A673 (cell line): ENCODE data around the gene ATP8A2. TPM values are rescaled to one million over a fixed set of nuclear protein-coding genes. Genes with fewer than 3 reads are reported as not detected.

Source experiments
- BruUV-seq: library from RNA; stranded (reverse); fragments of 400-500 nt; replicated peaks from 2 replicates; lab custom pipeline; 2021; lab: Mats Ljungman, UMichigan
- CTCF ChIA-PET: fragments of 300-600 bp; sonication (Branson Sonifier 250); formaldehyde crosslinking; loops from one replicate; lab custom pipeline; 2022; ENCODE audit warnings: antibody characterized with exemption; lab: Charles Lee
- POLR2A ChIA-PET: fragments of 300-600 bp; sonication (Branson Sonifier 250); formaldehyde crosslinking; loops from one replicate; lab custom pipeline; 2022; ENCODE audit warnings: antibody characterized with exemption; ENCODE audit not compliant: low non-redundant PET; lab: Charles Lee
- DNase-seq: peaks from one replicate; pipeline ENCODE4 v3.0.0-alpha.2; 2015; ENCODE audit warnings: low spot score
- H3K27ac ChIP-seq: fragments of 200-600 bp; sonication (generic); 2 replicates; pipeline ENCODE4 v1.5.1; 2016; ENCODE audit warnings: mixed run types, low read depth, mild to moderate bottlenecking, mixed read lengths, antibody characterized with exemption, low read length; ENCODE audit not compliant: poor library complexity, severe bottlenecking
- H3K27me3 ChIP-seq: fragments of 200-600 bp; sonication (generic); replicated peaks from 2 replicates; pipeline ENCODE4 v1.6.1; 2017; ENCODE audit warnings: mixed run types, low read depth, mild to moderate bottlenecking, mixed read lengths, antibody characterized with exemption, low read length; ENCODE audit not compliant: insufficient read depth, poor library complexity
- H3K36me3 ChIP-seq: fragments of 200-600 bp; sonication (generic); 2 replicates; pipeline ENCODE4 v1.6.1; 2016; ENCODE audit warnings: mixed run types, mild to moderate bottlenecking, mixed read lengths, antibody characterized with exemption, low read length; ENCODE audit not compliant: insufficient read depth, poor library complexity, severe bottlenecking
- H3K4me1 ChIP-seq: fragments of 200-600 bp; sonication (generic); 2 replicates; pipeline ENCODE4 v1.6.1; 2017; ENCODE audit warnings: mixed run types, mild to moderate bottlenecking, mixed read lengths, antibody characterized with exemption, low read length; ENCODE audit not compliant: insufficient read depth, poor library complexity, severe bottlenecking
- H3K4me3 ChIP-seq: fragments of 200-600 bp; sonication (generic); 2 replicates; pipeline ENCODE4 v1.5.1; 2016; ENCODE audit warnings: low read depth, mixed run types, mild to moderate bottlenecking, mixed read lengths, low read length; ENCODE audit not compliant: poor library complexity, severe bottlenecking
- H3K9me3 ChIP-seq: fragments of 200-600 bp; sonication (generic); 2 replicates; pipeline ENCODE4 v1.6.1; 2016; ENCODE audit warnings: mixed run types, low read depth, mild to moderate bottlenecking, mixed read lengths, antibody characterized with exemption, low read length; ENCODE audit not compliant: poor library complexity, severe bottlenecking
- CTCF ChIP-seq: fragments of 300-800, 200-600 bp; sonication (generic); conservative IDR thresholded peaks from 2 replicates; pipeline ENCODE4 v1.5.1; 2017; ENCODE audit warnings: low read depth, mild to moderate bottlenecking, antibody characterized with exemption, low read length, moderate library complexity, mixed read lengths
- EZH2 ChIP-seq: fragments of 200-600 bp; sonication (generic); IDR thresholded peaks from 2 replicates; pipeline ENCODE4 v1.6.1; 2017; ENCODE audit warnings: borderline replicate concordance, low read depth, mild to moderate bottlenecking, mixed read lengths, antibody characterized with exemption, low read length; ENCODE audit not compliant: poor library complexity, severe bottlenecking
- intact Hi-C: fragments of 100-400 bp; cut with micrococcal nuclease; formaldehyde crosslinking; loops from one replicate; pipeline ENCODE4 v1.10.0; 2022; ENCODE audit not compliant: unreplicated experiment
- total RNA-seq: library from RNA; stranded (reverse); gene quantifications from 2 replicates; pipeline ENCODE4 v1.2.3, GENCODE V29; 2021

ATP8A2 gene
- total RNA-seq, 1 experiment from 2014 or later = 0.92 TPM

GRCh38 chr13:25795277-25795676, 423.5 kb downstream of the ATP8A2 start:
- Histone ChIP-seq H3K9me3 (no peaks in the 10 kb centered on the region), H3K4me3 (no peak overlapping the region), H3K4me1 (no peaks in the 10 kb centered on the region), H3K36me3 (no peaks in the 10 kb centered on the region), H3K27ac (no peak overlapping the region), H3K27me3 (no peaks in the 10 kb centered on the region)
- no peak for DNase-seq
- no peak for TF ChIP-seq CTCF
- no peak for TF ChIP-seq EZH2
- intact Hi-C loops = no loop called here
- ChIA-PET POLR2A (no interaction called here), CTCF (no interaction called here)
- BruUV-seq = no TSS peak

GRCh38 chr13:25796474-25796873, 424.7 kb downstream of the ATP8A2 start:
- BruUV-seq = no TSS peak
- DNase-seq = no peak
- intact Hi-C loops = no loop called here

GRCh38 chr13:25798998-25799397, 427.2 kb downstream of the ATP8A2 start:
- Histone ChIP-seq H3K27me3 (no peaks in the 10 kb centered on the region), H3K9me3 (no peaks in the 10 kb centered on the region), H3K36me3 (no peaks in the 10 kb centered on the region), H3K4me1 (no peaks in the 10 kb centered on the region), H3K27ac (no peak overlapping the region), H3K4me3 (no peak overlapping the region)
- ChIA-PET CTCF (no interaction called here), POLR2A (interaction anchor here (0.7 kb wide), 1 partner anchor 127 kb away, joined by 4 read pairs; no protein-coding TSS in a partner anchor)
- TF ChIP-seq EZH2 (no peak), CTCF (no peak)
- no peak for DNase-seq
- intact Hi-C loops = no loop called here
- BruUV-seq = no TSS peak

More at GRCh38 chr13:25796474-25796873, 424.7 kb downstream of the ATP8A2 start:
- Histone ChIP-seq H3K27ac (no peak overlapping the region), H3K4me1 (no peaks in the 10 kb centered on the region), H3K4me3 (no peak overlapping the region), H3K36me3 (no peaks in the 10 kb centered on the region), H3K9me3 (no peaks in the 10 kb centered on the region), H3K27me3 (no peaks in the 10 kb centered on the region)
- POLR2A ChIA-PET = no interaction called here
- TF ChIP-seq CTCF = no peak
- TF ChIP-seq EZH2 = no peak
- CTCF ChIA-PET = no interaction called here
